A549 (cell line): Measurements from ENCODE around the gene LPAR1. TPM values are rescaled to one million over a fixed set of nuclear protein-coding genes. Genes with fewer than 3 reads are reported as not detected.
A peak's percentile ranks its signal among the peaks of the same experiment; 100 is the strongest.

Experiments
- ATAC-seq, 2 experiments: fragments of 200-7000 bp in 1 of 2; fragments of >200 bp in 1 of 2; cut with Nextera tagmentation in 1 of 2; cut with Tn5 transposase in 1 of 2; 3 replicates each; pipeline versions ENCODE4 v1.8.0 to v1.9.1; 2018 to 2020; ENCODE audit warnings: mild to moderate bottlenecking in 1 of 2, moderate library complexity in 1 of 2
- CTCF ChIA-PET: fragments of 300-600 bp; sonication (Branson Sonifier 250); formaldehyde crosslinking; extraction: SDS; loops from one replicate; lab custom pipeline; 2021; ENCODE audit warnings: antibody characterized with exemption, inconsistent platforms; lab: Yijun Ruan, JAX
- POLR2A ChIA-PET: fragments of 350-600 bp; formaldehyde crosslinking; extraction: SDS; loops from one replicate; lab custom pipeline; 2021; ENCODE audit warnings: antibody characterized with exemption, inconsistent platforms; lab: Yijun Ruan, JAX
- DNase-seq, 2 experiments: peaks; one replicate each; pipeline versions ENCODE4 v3.0.0 to v3.0.0-alpha.2; 2011 to 2016; ENCODE audit warnings: low read depth in 1 of 2, low spot score in 1 of 2
- FAIRE-seq: peaks from 2 replicates; lab custom pipeline; 2011; peaks lifted over from hg19 to GRCh38; lab: Jason Lieb, UNC
- H3K27ac ChIP-seq, 2 experiments: fragments of >200 bp; sonication (Bioruptor Twin); formaldehyde crosslinking; 3 replicates each; pipeline ENCODE4 v1.5.1; 2016 to 2017
- H3K4me1 ChIP-seq: fragments of >200 bp; sonication (Bioruptor Twin); formaldehyde crosslinking; 3 replicates; pipeline ENCODE4 v1.6.1; 2016
- H3K4me2 ChIP-seq: fragments of >200 bp; sonication (Bioruptor Twin); formaldehyde crosslinking; 3 replicates; pipeline ENCODE4 v1.6.1; 2016
- H3K4me3 ChIP-seq: fragments of >200 bp; sonication (Bioruptor Twin); formaldehyde crosslinking; 3 replicates; pipeline ENCODE4 v1.5.1; 2016
- H3K9me3 ChIP-seq: fragments of >200 bp; sonication (Bioruptor Twin); formaldehyde crosslinking; 3 replicates; pipeline ENCODE4 v1.6.1; 2016
- CHD2 ChIP-seq: fragments of 150-350 bp; IDR thresholded peaks from 2 replicates; pipeline ENCODE4 v1.6.1; 2014; ENCODE audit warnings: low read length; ENCODE audit not compliant: partially characterized antibody
- EHF ChIP-seq: fragments of 250-450 bp; sonication (Bioruptor Pico); IDR thresholded peaks from 2 replicates; pipeline ENCODE4 v1.5.0; 2020; ENCODE audit warnings: mild to moderate bottlenecking
- FOSB ChIP-seq: fragments of 250-450 bp; sonication (Bioruptor Pico); IDR thresholded peaks from 2 replicates; pipeline ENCODE4 v1.5.0; 2020; ENCODE audit warnings: mild to moderate bottlenecking, moderate library complexity
- GATA3 ChIP-seq: IDR thresholded peaks from 2 replicates; pipeline ENCODE4 v1.6.1; 2012; ENCODE audit warnings: borderline replicate concordance
- HEYL ChIP-seq: fragments of 250-450 bp; sonication (Bioruptor Pico); IDR thresholded peaks from 2 replicates; pipeline ENCODE4 v1.8.0; 2021; ENCODE audit warnings: mild to moderate bottlenecking, moderate library complexity
- HOXA7 ChIP-seq: fragments of 250-450 bp; sonication (Bioruptor Pico); IDR thresholded peaks from 2 replicates; pipeline ENCODE4 v1.5.0; 2020; ENCODE audit warnings: mild to moderate bottlenecking, moderate library complexity
- HOXB13 ChIP-seq: fragments of 250-450 bp; sonication (Bioruptor Pico); IDR thresholded peaks from 2 replicates; pipeline ENCODE4 v1.5.0; 2020; ENCODE audit warnings: low read depth, mild to moderate bottlenecking, moderate library complexity
- HOXB5 ChIP-seq: fragments of 250-450 bp; sonication (Bioruptor Pico); IDR thresholded peaks from 2 replicates; pipeline ENCODE4 v1.5.0; 2020; ENCODE audit warnings: mild to moderate bottlenecking, moderate library complexity
- JUN ChIP-seq, 2 experiments: fragments of >200 bp; sonication (Bioruptor Twin); formaldehyde crosslinking; IDR thresholded peaks; 2 replicates in 1 of 2; 3 replicates in 1 of 2; pipeline ENCODE4 v1.6.1; 2016 to 2017
- MYC ChIP-seq: IDR thresholded peaks from 2 replicates; pipeline ENCODE4 v1.6.1; 2012; ENCODE audit warnings: mild to moderate bottlenecking, inconsistent platforms, low read length, improper control_type of control experiment, borderline replicate concordance
- NPAS2 ChIP-seq: fragments of 250-450 bp; sonication (Bioruptor Pico); IDR thresholded peaks from 2 replicates; pipeline ENCODE4 v1.8.0; 2022; ENCODE audit warnings: mild to moderate bottlenecking, moderate library complexity, borderline replicate concordance
- POLR2A ChIP-seq: IDR thresholded peaks from 2 replicates; pipeline ENCODE4 v1.6.1; 2012; ENCODE audit warnings: mild to moderate bottlenecking, low read length
- POLR2AphosphoS2 ChIP-seq: conservative IDR thresholded peaks from 2 replicates; pipeline ENCODE4 v1.6.1; 2012; ENCODE audit warnings: low read length, improper control_type of control experiment, inconsistent platforms
- RCOR1 ChIP-seq: fragments of 150-350 bp; IDR thresholded peaks from 2 replicates; pipeline ENCODE4 v1.6.1; 2014; ENCODE audit warnings: antibody characterized with exemption, low read length, low read depth
- RFX5 ChIP-seq: fragments of 450-650 bp; IDR thresholded peaks from 2 replicates; pipeline ENCODE4 v1.7.1; 2014; ENCODE audit warnings: antibody characterized with exemption, mild to moderate bottlenecking, moderate library complexity
- SREBF2 ChIP-seq: fragments of 450-650 bp; IDR thresholded peaks from 2 replicates; pipeline ENCODE4 v1.6.1; 2014; ENCODE audit warnings: mild to moderate bottlenecking, moderate library complexity
- TFCP2L1 ChIP-seq: fragments of 250-450 bp; sonication (Bioruptor Pico); IDR thresholded peaks from 2 replicates; pipeline ENCODE4 v1.5.0; 2021; ENCODE audit warnings: mild to moderate bottlenecking
- ZC3H11A ChIP-seq: fragments of 450-650 bp; IDR thresholded peaks from 2 replicates; pipeline ENCODE4 v1.6.1; 2014; ENCODE audit warnings: antibody characterized with exemption, mild to moderate bottlenecking
- ZFP36 ChIP-seq: fragments of 450-650 bp; IDR thresholded peaks from 2 replicates; pipeline ENCODE4 v1.6.1; 2014; ENCODE audit warnings: borderline replicate concordance; ENCODE audit not compliant: partially characterized antibody
- ZSCAN20 ChIP-seq: fragments of 250-450 bp; sonication (Bioruptor Pico); IDR thresholded peaks from 2 replicates; pipeline ENCODE4 v1.8.0; 2022; ENCODE audit warnings: mild to moderate bottlenecking, moderate library complexity
- WGBS: methylation state at CpG from one replicate; pipeline ENCODE4 v1.1.6; 2017; ENCODE audit errors: missing lambda C conversion rate; 5-methylcytosine and 5-hydroxymethylcytosine counted together
- polyA plus RNA-seq, 4 experiments: library from polyadenylated mRNA; depleted of rRNA in 3 of 4; stranded (reverse); fragments of >200 nt; fragmentation: RNase III in 1 of 4; extraction: RNeasy Plus Mini Kit Qiagen cat#74134 plus additional on column Dnase treatment in 1 of 4; gene quantifications; 2 replicates in 3 of 4; 3 replicates in 1 of 4; pipeline ENCODE4 v1.2.3, GENCODE V29; 2011 to 2017
- TF ChIP-seq, protein P1 (sequence below): fragments of 200-600 bp; sonication (generic); IDR thresholded peaks from 2 replicates; pipeline ENCODE4 v1.6.1; 2016; ENCODE audit warnings: antibody characterized with exemption, mild to moderate bottlenecking, moderate library complexity
- TF ChIP-seq, protein P2 (sequence below): IDR thresholded peaks from 2 replicates; pipeline ENCODE4 v1.6.1; 2012
- TF ChIP-seq, protein P3 (sequence below): fragments of >200 bp; sonication (Bioruptor Twin); formaldehyde crosslinking; IDR thresholded peaks from 3 replicates; pipeline ENCODE4 v1.5.1; 2016
- TF ChIP-seq, protein P4 (sequence below): fragments of >200 bp; sonication (Bioruptor Twin); formaldehyde crosslinking; IDR thresholded peaks from 3 replicates; pipeline ENCODE4 v1.6.1; 2016

LPAR1 gene
- polyA plus RNA-seq, 2 of the 4 experiments (the other 2 are of a cell fraction), result 15.8 to 33.7 TPM

DNA sequence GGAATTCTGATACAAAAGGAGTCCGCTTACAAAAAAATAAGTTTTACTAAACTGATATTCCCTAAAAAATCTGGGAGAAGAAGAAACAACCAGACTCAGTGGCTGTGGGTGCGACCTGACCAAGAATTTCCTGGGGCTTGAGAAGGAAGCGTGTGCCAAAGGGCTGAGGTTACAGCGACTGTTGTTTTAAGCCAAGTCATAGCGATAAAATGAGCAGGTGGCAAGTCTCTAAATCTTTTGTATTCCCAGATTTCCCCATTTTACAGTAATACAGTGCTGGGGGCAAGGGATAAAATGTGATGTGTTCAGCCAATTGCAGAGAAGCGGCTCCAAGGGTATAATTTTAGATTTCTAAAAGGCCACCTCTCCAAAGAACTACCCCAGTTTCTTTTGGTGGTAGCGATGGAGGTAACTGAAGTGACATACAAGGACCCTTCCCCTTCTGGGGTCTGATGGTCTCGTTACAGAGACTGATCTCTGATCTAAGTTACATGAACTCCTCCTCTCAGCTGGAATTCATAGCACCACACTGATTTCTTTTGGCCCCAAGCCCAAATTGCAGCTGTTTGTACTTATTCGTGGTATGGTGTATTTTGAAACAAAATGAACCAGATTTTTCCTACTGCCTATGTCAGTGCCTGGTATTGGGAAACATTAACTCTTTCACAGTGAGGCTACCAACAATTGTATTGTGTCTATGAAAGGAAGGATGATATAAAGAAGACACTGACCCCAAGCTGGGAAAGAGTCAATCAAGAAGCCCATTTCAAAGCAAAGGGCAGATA is 41.6 kb downstream of the LPAR1 start:
- 82% methylated on average over 9 of the region's 9 CpGs for WGBS
- FAIRE-seq (peak; percentile 28), ATAC-seq (no peak), DNase-seq (no peak)
- H3K27ac ChIP-seq, result no peak overlapping the region
- H3K4me3 ChIP-seq, result no peak overlapping the region
- CTCF ChIA-PET, result interaction anchor here (0.6 kb wide), 1 partner anchor 15 kb away, joined by 3 read pairs; no protein-coding TSS in a partner anchor
- no peak for TF ChIP-seq SREBF2
- no peak for TF ChIP-seq HEYL
- TF ChIP-seq, protein P1, sequence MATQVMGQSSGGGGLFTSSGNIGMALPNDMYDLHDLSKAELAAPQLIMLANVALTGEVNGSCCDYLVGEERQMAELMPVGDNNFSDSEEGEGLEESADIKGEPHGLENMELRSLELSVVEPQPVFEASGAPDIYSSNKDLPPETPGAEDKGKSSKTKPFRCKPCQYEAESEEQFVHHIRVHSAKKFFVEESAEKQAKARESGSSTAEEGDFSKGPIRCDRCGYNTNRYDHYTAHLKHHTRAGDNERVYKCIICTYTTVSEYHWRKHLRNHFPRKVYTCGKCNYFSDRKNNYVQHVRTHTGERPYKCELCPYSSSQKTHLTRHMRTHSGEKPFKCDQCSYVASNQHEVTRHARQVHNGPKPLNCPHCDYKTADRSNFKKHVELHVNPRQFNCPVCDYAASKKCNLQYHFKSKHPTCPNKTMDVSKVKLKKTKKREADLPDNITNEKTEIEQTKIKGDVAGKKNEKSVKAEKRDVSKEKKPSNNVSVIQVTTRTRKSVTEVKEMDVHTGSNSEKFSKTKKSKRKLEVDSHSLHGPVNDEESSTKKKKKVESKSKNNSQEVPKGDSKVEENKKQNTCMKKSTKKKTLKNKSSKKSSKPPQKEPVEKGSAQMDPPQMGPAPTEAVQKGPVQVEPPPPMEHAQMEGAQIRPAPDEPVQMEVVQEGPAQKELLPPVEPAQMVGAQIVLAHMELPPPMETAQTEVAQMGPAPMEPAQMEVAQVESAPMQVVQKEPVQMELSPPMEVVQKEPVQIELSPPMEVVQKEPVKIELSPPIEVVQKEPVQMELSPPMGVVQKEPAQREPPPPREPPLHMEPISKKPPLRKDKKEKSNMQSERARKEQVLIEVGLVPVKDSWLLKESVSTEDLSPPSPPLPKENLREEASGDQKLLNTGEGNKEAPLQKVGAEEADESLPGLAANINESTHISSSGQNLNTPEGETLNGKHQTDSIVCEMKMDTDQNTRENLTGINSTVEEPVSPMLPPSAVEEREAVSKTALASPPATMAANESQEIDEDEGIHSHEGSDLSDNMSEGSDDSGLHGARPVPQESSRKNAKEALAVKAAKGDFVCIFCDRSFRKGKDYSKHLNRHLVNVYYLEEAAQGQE, result no peak
- TF ChIP-seq POLR2A, result no peak
- no peak for TF ChIP-seq ZC3H11A
- TF ChIP-seq EHF (CRISPR knock-in tag), result no peak
- TF ChIP-seq HOXB13 (CRISPR knock-in tag), result no peak
- no peak for TF ChIP-seq FOSB (CRISPR knock-in tag)
- TF ChIP-seq TFCP2L1, result no peak
- TF ChIP-seq, protein P2, sequence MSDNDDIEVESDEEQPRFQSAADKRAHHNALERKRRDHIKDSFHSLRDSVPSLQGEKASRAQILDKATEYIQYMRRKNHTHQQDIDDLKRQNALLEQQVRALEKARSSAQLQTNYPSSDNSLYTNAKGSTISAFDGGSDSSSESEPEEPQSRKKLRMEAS, result no peak
- no peak for TF ChIP-seq HOXB5 (CRISPR knock-in tag)
- TF ChIP-seq MYC, result no peak
- TF ChIP-seq HOXA7 (CRISPR knock-in tag), result no peak
- TF ChIP-seq JUN (IDR thresholded peaks at IDR 0.05), result no peak
- TF ChIP-seq RFX5, result no peak
- POLR2A ChIA-PET, result no interaction called here
- H3K9me3 ChIP-seq, result peaks cover 9% of the 10 kb centered on the region
- 0 out of 3 replicates have a peak, but pooled peaks cover 5% of the 10 kb centered on the region for H3K4me1 ChIP-seq
- no peak overlapping the region for H3K4me2 ChIP-seq

DNA sequence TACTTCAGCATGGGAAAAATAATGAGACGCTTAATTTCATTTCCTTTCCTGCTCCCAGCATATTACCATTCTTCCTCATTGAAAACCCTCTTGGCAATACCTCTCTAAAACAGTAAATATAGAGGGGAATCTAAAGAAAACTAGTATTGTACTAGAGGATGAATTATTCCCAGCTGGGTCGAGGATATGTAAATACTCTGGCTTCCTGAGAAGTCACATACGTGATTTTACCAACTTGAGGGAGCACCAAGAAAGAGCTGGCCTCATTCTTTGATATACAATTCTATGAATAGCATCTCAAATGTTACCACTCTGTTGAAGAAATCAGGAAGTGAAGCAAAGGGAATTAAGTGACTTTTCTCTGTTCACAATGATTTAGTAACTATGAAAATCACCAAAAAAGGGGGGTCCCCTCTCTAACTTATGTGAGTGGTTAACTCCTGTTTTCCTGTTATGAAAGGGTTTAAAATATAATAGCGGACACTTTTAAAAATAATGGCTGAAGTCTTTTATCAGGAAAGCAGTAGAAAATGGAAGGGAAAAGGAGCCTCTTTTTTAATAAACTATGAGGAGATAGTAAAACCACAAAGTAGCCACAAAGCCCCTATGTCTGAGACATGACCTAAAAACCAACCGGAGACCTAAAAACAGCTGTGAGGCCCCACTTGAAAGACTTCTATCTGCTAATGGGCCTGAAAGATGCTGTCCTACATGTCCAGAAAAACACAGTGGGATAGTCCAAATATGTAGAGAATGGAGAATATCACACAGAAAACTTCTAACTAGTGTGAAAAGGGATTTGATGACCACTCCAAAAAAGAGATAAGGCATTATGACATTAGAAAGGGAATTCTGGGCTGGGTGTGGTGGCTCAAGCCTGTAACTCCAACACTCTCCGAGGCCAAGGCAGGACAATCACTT is 42.6 kb downstream of the LPAR1 start:
- Histone ChIP-seq H3K4me2 (no peak overlapping the region), H3K4me3 (no peak overlapping the region), H3K4me1 (0 out of 3 replicates have a peak, but pooled peaks cover 5% of the 10 kb centered on the region), H3K9me3 (peaks cover 9% of the 10 kb centered on the region), H3K27ac (no peak overlapping the region)
- 79% methylated on average over 6 of the region's 6 CpGs for WGBS
- ATAC-seq (no peak), DNase-seq (no peak), FAIRE-seq (no peak)
- ChIA-PET CTCF (interaction anchor here (0.6 kb wide), 1 partner anchor 279 kb away, joined by 3 read pairs; no protein-coding TSS in a partner anchor), POLR2A (no interaction called here)
- TF ChIP-seq ZC3H11A (no peak), GATA3 (no peak), POLR2AphosphoS2 (no peak), CHD2 (no peak), HOXB5 (CRISPR knock-in tag) (no peak), EHF (CRISPR knock-in tag) (no peak), MYC (no peak), HEYL (no peak), RCOR1 (no peak), ZFP36 (no peak), ZSCAN20 (no peak), NPAS2 (CRISPR knock-in tag) (no peak)
- TF ChIP-seq, protein P1, result no peak
- TF ChIP-seq, protein P3, sequence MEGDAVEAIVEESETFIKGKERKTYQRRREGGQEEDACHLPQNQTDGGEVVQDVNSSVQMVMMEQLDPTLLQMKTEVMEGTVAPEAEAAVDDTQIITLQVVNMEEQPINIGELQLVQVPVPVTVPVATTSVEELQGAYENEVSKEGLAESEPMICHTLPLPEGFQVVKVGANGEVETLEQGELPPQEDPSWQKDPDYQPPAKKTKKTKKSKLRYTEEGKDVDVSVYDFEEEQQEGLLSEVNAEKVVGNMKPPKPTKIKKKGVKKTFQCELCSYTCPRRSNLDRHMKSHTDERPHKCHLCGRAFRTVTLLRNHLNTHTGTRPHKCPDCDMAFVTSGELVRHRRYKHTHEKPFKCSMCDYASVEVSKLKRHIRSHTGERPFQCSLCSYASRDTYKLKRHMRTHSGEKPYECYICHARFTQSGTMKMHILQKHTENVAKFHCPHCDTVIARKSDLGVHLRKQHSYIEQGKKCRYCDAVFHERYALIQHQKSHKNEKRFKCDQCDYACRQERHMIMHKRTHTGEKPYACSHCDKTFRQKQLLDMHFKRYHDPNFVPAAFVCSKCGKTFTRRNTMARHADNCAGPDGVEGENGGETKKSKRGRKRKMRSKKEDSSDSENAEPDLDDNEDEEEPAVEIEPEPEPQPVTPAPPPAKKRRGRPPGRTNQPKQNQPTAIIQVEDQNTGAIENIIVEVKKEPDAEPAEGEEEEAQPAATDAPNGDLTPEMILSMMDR, result no peak
- TF ChIP-seq, protein P4, sequence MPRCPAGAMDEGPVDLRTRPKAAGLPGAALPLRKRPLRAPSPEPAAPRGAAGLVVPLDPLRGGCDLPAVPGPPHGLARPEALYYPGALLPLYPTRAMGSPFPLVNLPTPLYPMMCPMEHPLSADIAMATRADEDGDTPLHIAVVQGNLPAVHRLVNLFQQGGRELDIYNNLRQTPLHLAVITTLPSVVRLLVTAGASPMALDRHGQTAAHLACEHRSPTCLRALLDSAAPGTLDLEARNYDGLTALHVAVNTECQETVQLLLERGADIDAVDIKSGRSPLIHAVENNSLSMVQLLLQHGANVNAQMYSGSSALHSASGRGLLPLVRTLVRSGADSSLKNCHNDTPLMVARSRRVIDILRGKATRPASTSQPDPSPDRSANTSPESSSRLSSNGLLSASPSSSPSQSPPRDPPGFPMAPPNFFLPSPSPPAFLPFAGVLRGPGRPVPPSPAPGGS, result no peak
